IPS-20b (cell line): Measurements from ENCODE around the gene CERS2.

ENCODE experiments used
- H3K27ac ChIP-seq: one replicate; pipeline ENCODE4 v1.5.1; 2013; ENCODE audit warnings: low read length
- H3K27me3 ChIP-seq: 2 replicates; pipeline ENCODE4 v1.6.1; 2013; ENCODE audit warnings: mild to moderate bottlenecking, low read length, inconsistent platforms; ENCODE audit not compliant: insufficient read depth
- H3K36me3 ChIP-seq: 2 replicates; pipeline ENCODE4 v1.6.1; 2013; ENCODE audit warnings: low read depth, mild to moderate bottlenecking, inconsistent platforms, low read length, moderate library complexity; ENCODE audit not compliant: insufficient read depth
- H3K4me1 ChIP-seq: 2 replicates; pipeline ENCODE4 v1.6.1; 2013; ENCODE audit warnings: mild to moderate bottlenecking, control low read depth, inconsistent platforms, low read length, moderate library complexity; ENCODE audit not compliant: insufficient read depth
- H3K4me3 ChIP-seq: 2 replicates; pipeline ENCODE4 v1.5.1; 2013; ENCODE audit warnings: mild to moderate bottlenecking, low read length, inconsistent platforms
- H3K9ac ChIP-seq: 2 replicates; pipeline ENCODE4 v1.6.1; 2013; ENCODE audit warnings: low read depth, mild to moderate bottlenecking, inconsistent platforms, low read length, moderate library complexity
- H3K9me3 ChIP-seq: 2 replicates; pipeline ENCODE4 v1.6.1; 2013; ENCODE audit warnings: mild to moderate bottlenecking, low read depth, low read length, inconsistent platforms; ENCODE audit not compliant: insufficient read depth

CERS2 gene

DNA sequence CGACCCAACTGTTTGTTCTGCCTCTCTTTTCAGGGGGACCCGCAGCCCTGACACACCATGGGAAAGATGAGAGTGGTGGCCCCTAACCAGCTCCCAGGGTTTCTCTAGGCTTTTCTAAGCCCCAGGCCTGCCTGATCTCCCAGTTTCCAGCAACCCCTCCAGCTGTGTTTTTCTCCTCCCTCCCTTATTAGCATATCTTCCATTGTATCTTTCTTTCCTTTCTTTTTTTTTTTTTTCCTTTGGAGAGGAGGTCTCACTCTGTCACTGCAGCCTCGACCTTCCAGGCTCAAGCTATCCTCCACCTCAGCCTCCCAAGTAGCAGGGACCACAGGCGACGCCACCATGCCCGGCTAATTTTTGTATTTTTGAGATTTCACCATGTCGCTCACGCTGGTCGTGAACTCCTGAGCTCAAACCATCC is 1.8 kb upstream of the CERS2 start:
- Histone ChIP-seq H3K4me3 (peak overlapping the region; percentile 40; the same call in 1 of the 2 replicates), H3K4me1 (peaks cover 44% of the 10 kb centered on the region), H3K36me3 (no peaks in the 10 kb centered on the region), H3K9me3 (no peaks in the 10 kb centered on the region), H3K9ac (peak overlapping the region; percentile 42; the same call in 1 of the 2 replicates), H3K27ac (no peak overlapping the region), H3K27me3 (no peaks in the 10 kb centered on the region; the same call in 1 of the 2 replicates)

DNA sequence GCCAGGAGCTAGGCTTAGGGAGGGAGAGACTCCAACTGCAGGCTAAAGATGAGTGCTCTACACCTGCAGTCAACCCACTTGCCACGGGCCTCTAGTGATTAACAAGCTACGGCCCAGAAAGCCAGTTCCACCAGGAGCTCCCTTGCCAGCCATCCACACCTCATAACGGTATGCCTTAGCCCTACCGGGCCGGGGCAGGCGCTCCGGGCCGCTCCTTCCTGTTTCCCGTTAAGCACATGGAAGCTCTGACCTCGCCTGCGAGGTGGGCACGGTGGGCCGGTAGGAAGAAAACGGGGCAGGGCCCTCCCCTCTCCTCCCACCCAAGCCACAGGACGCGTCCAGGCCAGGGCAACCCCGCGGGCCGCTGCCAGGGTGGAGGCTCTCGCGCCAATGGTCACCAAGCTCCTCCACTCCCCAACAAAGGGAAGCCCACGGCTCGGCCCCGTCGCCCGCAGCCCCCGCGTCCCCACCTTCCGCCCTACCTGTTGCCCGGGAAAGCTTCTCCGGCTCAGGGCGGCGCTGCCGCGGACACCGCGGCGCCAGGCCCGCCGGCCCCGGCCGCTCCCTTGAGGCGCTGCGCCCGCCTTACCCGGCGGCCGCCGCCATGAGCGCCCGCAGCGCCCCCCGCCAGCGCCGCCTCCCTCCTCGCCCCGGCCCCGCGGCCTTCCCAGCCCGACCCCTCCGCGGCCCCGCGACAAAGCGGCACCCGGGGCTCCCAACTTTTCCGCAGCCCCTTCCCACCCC is 627 bp downstream of the CERS2 start:
- H3K27me3 ChIP-seq = no peaks in the 10 kb centered on the region; the same call in 1 of the 2 replicates
- no peak overlapping the region for H3K27ac ChIP-seq
- H3K9me3 ChIP-seq = no peaks in the 10 kb centered on the region
- peak overlapping the region; percentile 94 for H3K9ac ChIP-seq
- H3K36me3 ChIP-seq = peaks cover under 1% of the 10 kb centered on the region; the same call in 1 of the 2 replicates
- H3K4me3 ChIP-seq = peak overlapping the region; percentile 97
- peaks cover 41% of the 10 kb centered on the region for H3K4me1 ChIP-seq

DNA sequence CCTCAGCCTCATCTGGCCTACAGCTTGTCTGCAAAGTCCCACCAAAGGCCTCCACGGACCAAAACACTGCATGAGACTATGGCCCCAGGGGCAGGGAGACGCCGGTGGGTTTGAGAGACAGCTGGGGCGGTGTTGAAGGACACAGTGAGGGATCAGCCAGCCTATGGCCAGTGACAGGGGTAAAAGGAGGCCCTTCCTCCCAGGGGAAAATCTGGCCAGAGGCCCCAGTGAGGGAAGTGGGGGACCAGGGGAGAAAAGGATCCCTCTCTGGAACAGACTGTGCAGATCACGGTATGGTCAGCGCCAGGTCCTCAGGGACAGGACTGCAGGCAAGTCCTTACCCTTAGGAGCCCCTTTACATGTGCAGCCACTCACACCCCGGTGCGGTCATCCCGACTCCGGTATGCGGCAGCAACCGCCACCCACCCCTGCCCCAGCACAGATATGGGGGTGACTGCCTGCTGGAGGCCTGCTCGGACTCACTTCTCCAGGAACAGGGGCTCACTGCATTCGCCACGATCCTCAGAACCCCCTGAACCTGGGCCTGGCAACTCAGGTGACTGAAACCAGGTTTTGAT is 1.3 kb downstream of the CERS2 start:
- Histone ChIP-seq H3K4me1 (peaks cover 39% of the 10 kb centered on the region), H3K27me3 (no peaks in the 10 kb centered on the region; the same call in 1 of the 2 replicates), H3K9me3 (no peaks in the 10 kb centered on the region), H3K9ac (peak overlapping the region; percentile 94), H3K27ac (no peak overlapping the region), H3K36me3 (peaks cover 7% of the 10 kb centered on the region), H3K4me3 (peak overlapping the region; percentile 97)

DNA sequence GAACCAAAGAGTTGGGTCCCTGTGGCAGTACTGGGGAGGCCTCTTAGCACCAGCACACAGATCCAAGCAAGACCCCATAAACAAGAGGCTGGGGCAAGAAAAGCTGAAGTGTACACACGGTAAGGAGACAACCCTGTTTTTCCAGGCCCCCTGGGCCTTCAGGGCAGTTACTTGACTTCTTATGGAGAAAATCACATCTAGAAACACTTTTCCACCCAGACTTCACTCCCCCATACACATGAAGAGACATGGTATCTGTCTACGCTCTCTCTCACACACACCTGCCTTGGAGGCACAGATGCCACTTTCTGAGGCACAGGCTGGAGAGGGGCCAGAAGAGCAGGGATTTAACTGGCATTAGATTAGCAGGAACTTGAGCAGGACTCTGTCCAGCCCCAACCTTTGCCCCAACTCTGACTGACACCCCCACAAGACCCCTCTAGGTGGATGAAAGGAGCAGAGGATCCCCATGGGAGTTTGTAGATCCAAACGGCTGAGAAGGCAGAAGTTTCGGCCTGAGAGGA is 2.2 kb downstream of the CERS2 start:
- Histone ChIP-seq H3K27me3 (no peaks in the 10 kb centered on the region; the same call in 1 of the 2 replicates), H3K4me3 (peak overlapping the region; percentile 97), H3K4me1 (peaks cover 37% of the 10 kb centered on the region), H3K9me3 (no peaks in the 10 kb centered on the region), H3K9ac (peak overlapping the region; percentile 94; the same call in 1 of the 2 replicates), H3K27ac (peak overlapping the region; percentile 43), H3K36me3 (peaks cover 16% of the 10 kb centered on the region)

DNA sequence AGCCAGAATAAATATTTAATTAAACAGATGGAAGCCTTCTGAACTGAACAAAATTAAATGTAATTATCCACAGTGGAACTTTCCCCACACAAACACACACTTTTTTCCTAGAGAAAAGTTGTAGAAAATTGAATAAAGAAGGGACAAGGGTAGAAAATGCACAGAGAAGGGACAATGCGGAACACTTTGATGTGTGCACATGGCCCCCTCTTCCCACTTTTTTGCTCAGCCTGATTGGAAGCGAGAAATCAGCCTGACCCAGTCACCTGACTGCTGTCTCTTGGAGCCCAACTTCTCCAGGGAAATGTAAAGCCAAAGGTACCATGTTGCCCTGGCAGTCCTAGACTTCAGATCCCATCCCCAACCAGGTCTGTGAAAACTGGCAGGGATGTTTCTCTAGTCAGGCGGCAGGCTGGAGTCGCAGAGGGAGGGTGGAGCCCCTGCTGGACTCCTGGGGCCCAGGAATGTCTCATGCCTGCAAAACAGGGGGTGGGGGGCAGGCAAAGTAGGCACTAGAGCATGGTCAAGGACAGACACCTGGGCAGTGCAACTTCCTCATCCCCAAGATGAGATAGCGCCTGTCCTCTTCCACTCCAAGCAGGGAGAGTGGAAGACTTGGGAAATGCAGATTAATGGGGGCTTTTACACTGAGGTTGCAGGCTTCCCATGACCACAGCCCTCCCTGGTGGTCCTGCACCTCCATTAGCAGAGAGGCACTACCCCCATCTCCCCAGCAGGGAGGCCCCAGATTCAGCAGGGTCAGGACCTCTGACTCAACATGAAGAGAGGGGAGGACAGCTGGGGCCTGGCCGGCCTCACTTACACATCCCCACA is 2.8 kb downstream of the CERS2 start:
- Histone ChIP-seq H3K27me3 (no peaks in the 10 kb centered on the region; the same call in 1 of the 2 replicates), H3K27ac (peak overlapping the region; percentile 43), H3K9me3 (no peaks in the 10 kb centered on the region), H3K36me3 (peaks cover 22% of the 10 kb centered on the region), H3K4me3 (peak overlapping the region; percentile 97), H3K9ac (peak overlapping the region; percentile 94), H3K4me1 (peaks cover 30% of the 10 kb centered on the region)

DNA sequence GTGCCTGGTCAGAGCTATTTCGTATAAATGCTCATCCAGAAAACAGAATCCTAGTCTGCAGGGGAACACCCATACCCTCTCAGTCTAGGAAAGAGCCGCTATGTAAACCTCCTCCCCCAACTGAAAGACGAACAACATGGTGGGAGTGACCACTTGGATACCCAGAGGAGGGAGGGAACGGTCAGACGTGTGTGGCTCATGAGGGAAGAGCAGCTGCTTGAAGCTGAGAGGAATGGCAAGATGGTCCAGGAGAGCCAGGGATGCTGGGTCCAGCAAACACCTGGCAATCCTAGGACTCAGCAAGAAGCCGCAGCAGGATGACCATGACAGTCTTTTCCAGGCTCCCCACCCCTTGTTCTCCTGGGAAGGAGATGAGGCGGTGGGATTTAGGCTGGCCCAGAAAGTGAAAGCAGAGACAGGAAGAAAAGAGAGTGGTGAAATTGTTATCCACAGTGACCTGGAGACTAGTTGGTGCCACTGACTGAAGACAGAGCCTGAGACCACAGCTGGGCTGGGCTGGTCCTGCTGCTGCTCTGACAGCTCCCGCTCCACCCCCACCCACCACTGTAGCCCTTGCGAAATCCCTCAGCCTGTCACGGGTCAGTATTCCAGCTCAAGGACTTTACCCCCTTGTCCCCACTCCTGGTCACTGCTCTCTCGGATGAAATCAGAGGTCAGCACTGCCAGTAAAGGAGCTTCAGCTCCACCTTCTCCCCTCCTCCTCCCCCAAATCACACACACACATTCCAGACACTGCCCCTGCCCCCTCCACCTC is 3.6 kb downstream of the CERS2 start:
- Histone ChIP-seq H3K36me3 (peaks cover 30% of the 10 kb centered on the region), H3K27ac (peak overlapping the region; percentile 72), H3K4me3 (peak overlapping the region; percentile 97)

DNA sequence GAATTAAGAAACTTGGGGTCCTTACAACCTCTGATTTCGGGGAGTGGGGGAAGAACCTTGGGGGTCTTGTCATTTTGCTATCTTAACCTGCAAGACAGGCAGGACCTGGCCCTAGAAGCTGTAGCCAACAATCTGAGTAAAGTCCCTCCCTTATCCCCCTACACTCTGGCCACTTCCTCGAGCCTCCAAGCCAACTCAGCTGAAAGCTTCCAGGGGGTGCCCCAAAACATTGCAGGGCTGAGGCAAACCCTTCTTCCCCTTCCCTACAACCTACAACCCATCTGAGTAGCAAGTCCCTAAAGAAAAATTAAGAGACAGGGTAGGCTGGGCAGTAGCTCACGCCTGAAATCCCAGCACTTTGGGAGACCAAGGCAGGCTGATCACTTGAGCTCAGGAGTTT is 5.0 kb downstream of the CERS2 start:
- Histone ChIP-seq H3K27ac (no peak overlapping the region), H3K36me3 (peaks cover 44% of the 10 kb centered on the region), H3K9ac (no peak overlapping the region), H3K4me3 (no peak overlapping the region), H3K9me3 (no peaks in the 10 kb centered on the region), H3K4me1 (peaks cover 21% of the 10 kb centered on the region), H3K27me3 (no peaks in the 10 kb centered on the region)

More for the DNA sequence above, 3.6 kb downstream of the CERS2 start:
- Histone ChIP-seq H3K9ac (peak overlapping the region; percentile 94), H3K4me1 (peaks cover 23% of the 10 kb centered on the region), H3K27me3 (no peaks in the 10 kb centered on the region; the same call in 1 of the 2 replicates), H3K9me3 (no peaks in the 10 kb centered on the region)

DNA sequence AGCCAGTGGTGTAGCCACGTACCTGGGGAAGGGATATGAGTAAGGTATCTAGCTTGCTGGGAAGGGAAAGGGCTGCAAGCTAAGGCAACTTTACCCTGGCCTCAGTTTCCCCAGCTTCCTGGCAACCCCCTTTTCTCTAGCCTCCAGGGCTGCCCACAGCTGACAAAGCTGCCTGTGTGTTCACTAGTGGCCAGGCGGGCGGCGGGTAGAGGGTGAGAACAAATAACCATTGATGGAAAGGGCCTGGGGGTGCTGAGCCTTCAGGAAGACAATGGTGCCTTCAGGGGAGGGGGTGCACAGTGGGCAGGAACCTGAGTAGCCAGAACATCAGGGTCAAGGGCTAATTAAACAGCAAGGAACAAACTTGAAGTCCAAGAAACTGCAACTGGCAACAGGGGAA is 6.1 kb downstream of the CERS2 start:
- H3K27me3 ChIP-seq = no peaks in the 10 kb centered on the region
- H3K27ac ChIP-seq = no peak overlapping the region
- peaks cover 21% of the 10 kb centered on the region for H3K4me1 ChIP-seq
- H3K36me3 ChIP-seq = peaks cover 55% of the 10 kb centered on the region
- H3K4me3 ChIP-seq = no peak overlapping the region
- H3K9ac ChIP-seq = no peak overlapping the region
- H3K9me3 ChIP-seq = no peaks in the 10 kb centered on the region

DNA sequence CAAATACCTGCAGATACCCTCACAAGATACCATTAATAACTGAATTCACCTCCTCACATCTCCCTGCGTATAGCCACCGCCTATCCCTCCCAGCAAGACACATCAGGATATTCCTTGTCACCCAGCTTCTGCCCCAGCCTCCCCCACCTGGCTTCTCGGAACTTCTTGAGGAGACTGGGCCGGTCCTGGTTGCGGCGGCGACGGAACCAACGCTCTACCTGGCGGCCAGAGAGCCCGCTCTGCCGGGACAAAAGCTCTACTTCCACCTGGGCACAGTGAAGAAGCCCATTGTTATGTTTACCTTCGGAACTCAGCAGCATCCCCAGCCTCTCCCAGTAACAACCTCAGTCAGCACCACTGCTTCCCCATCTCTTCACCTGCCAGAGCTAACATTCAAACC is 6.7 kb downstream of the CERS2 start:
- no peak overlapping the region for H3K4me3 ChIP-seq
- H3K9ac ChIP-seq = no peak overlapping the region
- peaks cover 21% of the 10 kb centered on the region for H3K4me1 ChIP-seq
- no peaks in the 10 kb centered on the region for H3K9me3 ChIP-seq
- no peak overlapping the region for H3K27ac ChIP-seq
- no peaks in the 10 kb centered on the region for H3K27me3 ChIP-seq
- H3K36me3 ChIP-seq = peaks cover 61% of the 10 kb centered on the region

DNA sequence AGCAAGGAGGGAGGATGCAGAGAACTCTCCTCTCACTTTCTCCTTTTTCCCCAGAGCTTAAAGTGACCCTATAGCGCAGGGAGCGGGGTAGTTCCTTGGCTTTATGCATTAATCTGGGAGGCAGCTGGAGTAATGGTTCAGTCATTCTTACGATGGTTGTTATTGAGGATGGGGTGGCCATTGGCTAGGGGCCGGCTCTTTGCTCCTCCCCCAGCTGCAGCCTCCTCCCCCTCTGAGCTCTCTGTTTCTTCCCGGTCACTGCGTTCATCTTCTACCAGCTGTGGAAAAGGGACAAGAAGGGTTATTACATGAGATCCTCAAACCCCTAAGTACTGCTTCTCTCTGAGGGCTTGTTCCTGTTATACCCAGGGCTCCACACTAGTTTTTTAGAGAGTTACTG is 8.6 kb downstream of the CERS2 start:
- Histone ChIP-seq H3K4me3 (no peak overlapping the region), H3K27ac (no peak overlapping the region), H3K9me3 (no peaks in the 10 kb centered on the region), H3K4me1 (peaks cover 4% of the 10 kb centered on the region), H3K27me3 (no peaks in the 10 kb centered on the region), H3K9ac (no peak overlapping the region), H3K36me3 (peaks cover 80% of the 10 kb centered on the region)

DNA sequence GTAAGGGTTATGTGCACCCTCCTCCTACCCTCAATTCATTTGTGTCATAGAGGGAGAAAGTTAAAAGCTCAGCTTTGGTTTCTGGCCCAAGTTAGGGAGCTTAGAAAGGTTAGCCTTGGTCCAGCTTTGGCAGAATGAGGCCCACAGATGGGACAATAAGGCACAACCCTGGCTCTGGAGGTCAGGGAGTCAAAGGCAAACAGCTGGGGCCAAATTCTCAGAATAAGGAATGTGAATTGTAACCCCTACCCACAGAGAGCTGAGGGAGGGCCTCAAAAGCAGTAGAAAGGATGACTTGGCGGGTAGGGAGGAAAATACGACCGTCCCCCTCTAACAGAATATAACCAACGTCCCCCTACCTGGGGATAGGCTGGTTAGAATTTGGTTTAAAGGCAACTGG is 9.0 kb downstream of the CERS2 start:
- Histone ChIP-seq H3K4me3 (no peak overlapping the region), H3K9ac (no peak overlapping the region), H3K27ac (no peak overlapping the region), H3K9me3 (no peaks in the 10 kb centered on the region), H3K27me3 (no peaks in the 10 kb centered on the region), H3K4me1 (peaks cover under 1% of the 10 kb centered on the region; the same call in 1 of the 2 replicates), H3K36me3 (peaks cover 84% of the 10 kb centered on the region)
